Inferior parietal cortex (tissue), 1 donor: ENCODE results near the gene FAM117A.
A peak's percentile ranks its signal among the peaks of the same experiment; 100 is the strongest.
"Not testable (repeated sequence)": the region's sequence is repeated elsewhere in the genome, so short reads cannot be mapped to it uniquely, and the experiment has no call there.

Experiments
- DNase-seq: peaks from one replicate; pipeline ENCODE4 v3.0.0-alpha.2; 2016; ENCODE audit errors: extremely low spot score

FAM117A gene

GRCh38 chr17:49677933-49678847 is 85.7 kb downstream of the FAM117A start, which contains the start of gene SPOP:
SPOP (minus strand) TSS chr17:49678097; CDS start chr17:49622810, 55,287 bp downstream.
- peak; percentile 99 for DNase-seq

- peak; percentile 90 for DNase-seq
Observed at GRCh38 chr17:49677134-49677932, 86.6 kb downstream of the FAM117A start.

- DNase-seq: no peak
Observed at GRCh38 chr17:49676276-49676868, 87.6 kb downstream of the FAM117A start.

- DNase-seq: no peak
Observed at GRCh38 chr17:49674507-49674906, 89.4 kb downstream of the FAM117A start.

DNA sequence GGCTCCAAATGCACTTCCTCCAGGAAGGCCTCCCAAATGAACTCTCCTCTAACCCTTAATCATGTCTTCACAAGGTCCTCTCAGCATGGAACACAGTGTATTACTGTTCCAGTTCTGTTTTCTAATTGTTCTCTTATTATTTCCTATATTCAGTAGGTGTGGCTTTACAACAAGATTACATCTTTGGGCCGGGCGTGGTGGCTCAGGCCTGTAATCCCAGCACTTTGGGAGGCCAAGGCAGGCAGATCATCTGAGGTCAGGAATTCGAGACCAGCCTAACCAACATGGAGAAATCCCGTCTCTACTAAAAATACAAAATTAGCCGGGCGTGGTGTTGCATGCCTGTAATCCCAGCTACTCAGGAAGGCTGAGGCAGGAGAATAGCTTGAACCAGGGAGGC is 90.3 kb downstream of the FAM117A start:
- not testable (repeated sequence) for DNase-seq

DNA sequence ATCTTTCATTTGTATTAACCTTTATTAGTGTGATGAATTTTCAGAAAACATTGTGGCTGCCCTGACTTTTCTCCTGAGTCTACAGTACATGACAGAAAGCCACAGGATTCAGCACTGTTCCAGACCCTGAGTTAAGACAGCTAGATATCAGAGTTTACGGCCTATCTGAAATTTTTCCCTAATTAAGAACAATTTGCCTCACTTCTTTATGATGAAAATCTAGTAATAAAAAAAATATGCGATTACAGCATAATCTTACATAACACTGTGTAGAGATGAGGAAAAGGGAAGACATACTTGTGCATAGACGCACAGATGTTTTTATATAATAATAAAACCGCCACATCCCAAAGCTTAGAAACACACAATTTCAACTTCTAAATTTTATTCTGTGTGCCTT is 93.3 kb downstream of the FAM117A start:
- DNase-seq: no peak

DNA sequence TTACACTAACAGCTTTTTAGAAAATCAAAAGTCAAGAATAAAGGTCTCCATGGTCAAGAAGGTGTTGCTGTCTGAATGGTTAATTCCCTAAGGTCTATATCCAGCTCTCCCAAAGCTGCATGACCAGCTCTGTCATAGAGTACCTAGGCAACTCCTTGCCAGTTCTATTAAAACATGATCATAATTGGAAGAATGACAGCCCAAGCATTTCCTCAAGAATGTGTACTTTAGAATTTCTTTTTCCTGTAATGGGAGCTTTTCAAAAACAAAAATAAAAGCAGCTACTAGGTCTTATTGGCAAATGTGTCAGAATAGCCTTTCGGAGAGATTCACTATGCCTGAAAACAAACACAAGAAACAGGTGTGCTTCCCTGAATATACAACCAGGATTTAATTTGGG is 93.9 kb downstream of the FAM117A start:
- no peak for DNase-seq

DNA sequence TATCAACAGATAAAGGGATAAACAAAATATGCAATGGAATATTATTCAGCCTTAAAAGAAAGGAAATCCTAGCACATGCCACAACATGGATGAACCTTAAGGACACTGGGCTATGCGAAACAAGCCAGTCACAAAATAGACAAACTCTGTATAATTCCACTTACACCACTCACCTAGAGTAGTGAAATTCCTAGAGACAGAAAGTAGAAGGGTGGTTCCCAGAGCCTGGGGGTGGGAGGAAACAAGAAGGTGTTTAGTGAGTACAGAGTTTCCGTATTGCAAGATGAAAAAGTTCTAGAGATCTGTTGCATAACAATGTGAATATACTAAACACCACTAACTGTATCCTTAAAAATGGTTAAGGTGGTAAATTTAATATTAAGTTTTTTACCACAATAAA is 96.1 kb downstream of the FAM117A start:
- no peak for DNase-seq

- no peak for DNase-seq
Observed at GRCh38 chr17:49664706-49665211, 99.2 kb downstream of the FAM117A start.
